ENCODE results near the gene RNLS.

The RNLS gene

GRCh38 chr10:88546497-88546896 is 36.6 kb downstream of the RNLS start:
- no peak for TF ChIP-seq CTCF (IDR thresholded peaks at IDR 0.05; ENCODE audit: unreplicated experiment in 3 of 3)
- peaks cover 39% of the 10 kb centered on the region for H3K4me1 Mint-ChIP-seq
- no peaks in the 10 kb centered on the region for H3K27me3 Mint-ChIP-seq (ENCODE audit: low read depth)
- H3K27ac Mint-ChIP-seq = peak overlapping the region in 2 of 3 experiments; percentile 55 to 62
- H3K9me3 Mint-ChIP-seq = no peaks in the 10 kb centered on the region
- H3K4me3 Mint-ChIP-seq = no peak overlapping the region
- no peaks in the 10 kb centered on the region for H3K36me3 Mint-ChIP-seq (ENCODE audit: low read depth)

- H3K9me3 Mint-ChIP-seq = no peaks in the 10 kb centered on the region
- H3K27ac Mint-ChIP-seq = peak overlapping the region in 2 of 3 experiments; percentile 10 to 60
- H3K27me3 Mint-ChIP-seq (ENCODE audit: low read depth) = no peaks in the 10 kb centered on the region
- peaks cover 39% of the 10 kb centered on the region for H3K4me1 Mint-ChIP-seq
- TF ChIP-seq CTCF (IDR thresholded peaks at IDR 0.05; ENCODE audit: unreplicated experiment in 3 of 3) = no peak
- no peak overlapping the region for H3K4me3 Mint-ChIP-seq
- no peaks in the 10 kb centered on the region for H3K36me3 Mint-ChIP-seq (ENCODE audit: low read depth)
These were observed 37.8 kb downstream of the RNLS start for GRCh38 chr10:88545359-88545758.

- Mint-ChIP-seq H3K27me3 (ENCODE audit: low read depth) (no peaks in the 10 kb centered on the region), H3K4me1 (peaks cover 30% of the 10 kb centered on the region), H3K9me3 (no peaks in the 10 kb centered on the region), H3K27ac (peak overlapping the region in 1 of 3 experiments; percentile 60), H3K36me3 (ENCODE audit: low read depth) (no peaks in the 10 kb centered on the region), H3K4me3 (no peak overlapping the region)
- no peak for TF ChIP-seq CTCF (IDR thresholded peaks at IDR 0.05; ENCODE audit: unreplicated experiment in 3 of 3)
These were observed 38.8 kb downstream of the RNLS start for GRCh38 chr10:88544140-88544870.

GRCh38 chr10:88542522-88542921 is 40.6 kb downstream of the RNLS start:
- Mint-ChIP-seq H3K9me3 (no peaks in the 10 kb centered on the region), H3K4me3 (no peak overlapping the region)
- no peak for TF ChIP-seq CTCF (IDR thresholded peaks at IDR 0.05; ENCODE audit: unreplicated experiment in 3 of 3)

GRCh38 chr10:88541116-88541626 is 41.9 kb downstream of the RNLS start:
- Mint-ChIP-seq H3K27me3 (ENCODE audit: low read depth) (no peaks in the 10 kb centered on the region), H3K4me3 (no peak overlapping the region), H3K36me3 (ENCODE audit: low read depth) (no peaks in the 10 kb centered on the region), H3K4me1 (peaks cover 49% of the 10 kb centered on the region), H3K9me3 (no peaks in the 10 kb centered on the region), H3K27ac (peak overlapping the region; percentile 66 to 93 (median 85))
- no peak for TF ChIP-seq CTCF (IDR thresholded peaks at IDR 0.05; ENCODE audit: unreplicated experiment in 3 of 3)

More at GRCh38 chr10:88542522-88542921, 40.6 kb downstream of the RNLS start:
- peak overlapping the region; percentile 66 to 93 (median 85) for H3K27ac Mint-ChIP-seq
- H3K27me3 Mint-ChIP-seq (ENCODE audit: low read depth) = no peaks in the 10 kb centered on the region
- H3K4me1 Mint-ChIP-seq = peaks cover 46% of the 10 kb centered on the region
- no peaks in the 10 kb centered on the region for H3K36me3 Mint-ChIP-seq (ENCODE audit: low read depth)

- Mint-ChIP-seq H3K4me3 (no peak overlapping the region), H3K36me3 (ENCODE audit: low read depth) (no peaks in the 10 kb centered on the region), H3K9me3 (no peaks in the 10 kb centered on the region), H3K4me1 (peaks cover 49% of the 10 kb centered on the region), H3K27ac (peak overlapping the region in 1 of 3 experiments; percentile 66), H3K27me3 (ENCODE audit: low read depth) (no peaks in the 10 kb centered on the region)
- TF ChIP-seq CTCF (IDR thresholded peaks at IDR 0.05; ENCODE audit: unreplicated experiment in 3 of 3) = no peak
These were observed 42.8 kb downstream of the RNLS start for GRCh38 chr10:88540351-88540750.

All from nephron (organoid).